Brain pericyte (primary cell): Measurements from ENCODE around the gene NRN1L.
"Not testable (repeated sequence)": the region's sequence is repeated elsewhere in the genome, so short reads cannot be mapped to it uniquely, and the experiment has no call there.

Experiments
- DNase-seq: peaks from one replicate; pipeline ENCODE4 v3.0.0-alpha.2; 2012; ENCODE audit warnings: low read depth, low spot score

The NRN1L gene

DNA sequence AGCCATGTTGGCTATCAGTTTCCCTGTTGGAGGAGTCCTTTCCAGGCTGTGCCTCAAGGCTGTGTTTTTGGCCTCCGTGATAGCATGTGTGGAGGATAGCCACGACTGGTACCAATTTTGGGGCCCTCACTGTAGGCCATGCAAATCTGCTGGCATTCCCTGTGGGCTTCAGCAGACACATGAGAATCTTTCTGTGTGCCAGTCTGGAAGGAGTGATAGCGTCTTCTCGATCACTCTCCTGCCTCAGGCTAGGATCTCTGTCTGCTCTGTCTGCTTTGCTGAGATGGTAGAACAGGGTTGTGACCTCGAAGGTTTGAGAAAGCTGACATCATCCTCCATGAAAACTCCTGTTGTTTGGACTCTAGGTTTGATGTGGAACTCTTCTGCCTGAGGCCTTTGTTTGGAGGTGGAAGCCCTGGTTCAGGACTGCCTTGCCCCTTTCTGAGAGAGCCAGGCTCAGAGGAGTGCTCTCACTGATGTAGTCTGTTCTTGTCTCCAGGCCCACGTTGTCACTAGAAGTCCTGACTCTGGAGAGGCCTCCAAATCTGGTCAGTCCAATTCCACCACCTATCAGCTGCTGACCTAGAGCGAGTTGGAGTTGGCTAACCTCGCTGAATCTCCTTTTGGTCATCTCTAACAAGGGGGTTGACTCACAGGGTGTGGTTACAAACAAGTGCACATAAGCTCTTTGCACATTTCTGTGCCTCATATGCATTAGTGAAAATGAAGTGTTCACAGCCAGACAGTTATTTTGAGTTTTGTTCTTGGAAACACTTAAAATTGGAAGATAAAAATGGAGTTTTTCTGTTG, 23.9 kb upstream of the NRN1L start:
- no peak for DNase-seq

DNA sequence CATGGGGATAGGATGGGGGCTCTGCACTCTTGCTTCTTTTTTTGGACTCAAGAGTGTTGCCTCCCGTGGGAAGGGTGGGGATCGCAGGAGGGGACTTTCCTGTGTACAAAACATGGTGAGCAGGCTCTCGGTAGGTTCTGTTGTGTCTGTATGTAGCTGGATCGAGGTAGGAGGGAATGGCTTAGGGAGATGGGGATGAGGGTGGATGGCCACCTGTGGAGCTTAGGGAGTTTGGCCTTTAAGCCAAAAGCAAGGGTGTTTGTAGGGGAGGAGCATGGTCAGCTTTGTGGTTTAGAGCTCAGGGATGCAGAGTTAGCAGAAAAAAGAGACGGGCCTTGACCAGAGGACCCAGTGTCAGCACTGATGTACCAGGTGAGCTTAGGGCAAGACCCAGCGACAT, 22.8 kb upstream of the NRN1L start:
- no peak for DNase-seq

DNA sequence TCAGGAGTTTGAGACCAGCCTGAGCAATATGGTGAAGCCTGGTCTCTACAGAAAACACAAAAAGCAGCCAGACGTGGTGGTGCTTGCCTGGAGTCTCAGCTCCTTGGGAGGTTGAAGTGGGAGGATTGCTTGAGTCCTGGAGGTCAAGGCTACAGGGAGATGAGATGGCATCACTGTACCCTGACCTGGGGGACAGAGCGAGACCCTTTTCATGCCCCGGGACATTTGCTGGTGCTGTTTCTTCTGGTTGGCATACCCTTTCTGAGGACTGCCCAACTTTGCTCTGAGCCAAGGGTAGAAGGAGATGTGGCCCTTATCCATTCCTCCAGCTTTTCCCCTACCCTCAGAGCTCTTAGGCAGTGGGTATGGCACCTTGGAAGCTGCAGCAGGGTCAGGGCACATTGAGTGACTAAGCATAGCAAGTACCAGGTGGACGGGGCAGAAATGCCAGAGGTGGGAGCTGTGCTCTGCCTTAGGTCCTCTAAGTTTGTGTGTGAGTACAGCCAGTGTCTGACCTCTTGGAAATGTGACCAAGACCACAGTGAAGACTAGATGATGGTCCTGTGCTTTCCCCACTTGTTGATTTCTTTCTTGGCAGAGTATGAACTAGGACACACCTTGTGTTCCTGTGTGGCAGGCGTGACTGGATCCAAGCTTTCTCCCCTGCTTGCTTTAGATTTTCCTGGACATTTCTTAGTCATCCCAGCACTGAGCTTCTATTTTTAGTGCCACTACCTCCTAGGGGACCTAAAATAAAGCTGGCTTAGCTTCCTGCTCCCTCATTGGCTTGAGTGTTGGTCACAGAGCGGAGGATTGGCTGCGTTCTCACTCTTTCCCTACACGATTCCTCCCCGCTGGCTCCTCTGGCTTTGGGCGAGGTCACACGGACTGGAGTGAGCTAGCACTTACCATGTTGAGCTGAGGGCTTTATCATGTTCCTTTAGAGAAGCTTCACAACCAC, 21.8 kb upstream of the NRN1L start:
- DNase-seq, result no peak

DNA sequence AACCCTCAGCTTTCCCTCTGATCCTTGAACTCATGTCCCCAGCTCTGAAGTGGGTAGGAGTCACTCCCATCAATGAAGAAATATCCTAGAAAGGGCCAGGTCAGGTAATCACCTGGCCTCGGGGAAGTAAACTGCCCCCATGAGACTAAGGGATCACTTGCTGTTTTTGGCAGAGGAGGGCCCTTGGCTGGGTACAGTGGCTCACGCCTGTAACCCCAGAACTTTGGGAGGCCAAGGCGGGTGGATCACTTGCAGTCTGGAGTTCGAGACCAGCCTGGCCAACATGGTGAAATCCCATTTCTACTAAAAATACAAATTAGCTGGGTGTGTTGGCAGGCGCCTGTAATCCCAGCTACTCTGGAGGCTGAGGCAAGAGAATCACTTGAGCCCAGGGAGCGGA, 20.6 kb upstream of the NRN1L start:
- DNase-seq, result not testable (repeated sequence)

DNA sequence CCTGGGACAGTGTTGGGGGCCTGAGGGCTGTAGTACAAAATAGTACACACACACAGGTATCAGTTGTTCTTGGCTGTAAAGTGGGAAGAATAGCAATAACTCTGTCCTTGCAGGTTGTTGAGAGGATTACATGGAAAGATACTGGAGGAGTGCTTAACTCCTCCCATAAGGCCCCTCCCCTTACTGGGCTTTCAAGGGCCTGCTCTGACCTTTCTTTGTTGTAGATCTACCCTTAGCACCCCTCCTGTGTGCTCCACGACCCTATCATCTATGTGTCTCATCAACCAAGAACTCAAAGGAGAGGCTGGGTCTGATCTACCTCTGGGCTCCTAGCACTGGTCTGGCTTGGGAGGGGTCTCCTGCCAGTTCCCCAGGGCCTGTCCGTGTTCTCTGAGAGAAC, 20.1 kb upstream of the NRN1L start:
- no peak for DNase-seq

DNA sequence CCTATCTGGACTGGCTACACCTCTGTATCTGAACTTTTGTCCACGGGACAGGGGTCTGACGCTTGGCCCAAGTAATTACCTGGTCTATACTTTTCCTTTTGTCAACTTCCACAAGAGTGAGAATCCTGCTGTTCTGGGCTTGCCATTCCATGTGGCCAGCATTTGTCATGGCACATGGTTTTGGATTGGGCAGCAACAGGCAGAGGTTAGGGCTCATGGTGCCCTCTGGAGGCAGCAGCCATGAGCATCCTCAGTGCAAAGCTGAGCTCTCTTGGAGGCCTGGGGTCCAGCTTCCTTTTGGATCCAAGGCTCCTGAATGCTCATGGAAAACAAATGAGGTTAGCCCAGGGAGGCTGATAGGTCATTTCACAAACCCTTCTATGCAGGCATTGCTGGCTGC, 19.4 kb upstream of the NRN1L start:
- DNase-seq, result no peak

DNA sequence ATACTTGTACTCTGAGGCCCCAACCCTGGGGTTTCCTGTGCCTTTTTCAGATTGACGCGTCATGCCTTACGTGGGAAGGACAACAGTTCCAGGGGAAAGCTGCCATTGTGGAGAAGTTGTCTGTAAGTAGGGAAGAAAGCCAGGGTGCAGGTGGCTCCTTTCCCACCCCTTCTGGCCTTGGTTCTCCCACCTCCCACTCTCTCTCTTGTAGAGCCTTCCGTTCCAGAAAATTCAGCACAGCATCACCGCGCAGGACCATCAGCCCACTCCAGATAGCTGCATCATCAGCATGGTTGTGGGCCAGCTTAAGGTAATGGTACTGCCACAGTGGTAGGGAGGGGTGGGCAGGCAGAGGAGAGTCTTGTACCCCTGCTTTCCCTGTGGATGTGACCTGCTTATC, 16.4 kb upstream of the NRN1L start:
- DNase-seq, result no peak

DNA sequence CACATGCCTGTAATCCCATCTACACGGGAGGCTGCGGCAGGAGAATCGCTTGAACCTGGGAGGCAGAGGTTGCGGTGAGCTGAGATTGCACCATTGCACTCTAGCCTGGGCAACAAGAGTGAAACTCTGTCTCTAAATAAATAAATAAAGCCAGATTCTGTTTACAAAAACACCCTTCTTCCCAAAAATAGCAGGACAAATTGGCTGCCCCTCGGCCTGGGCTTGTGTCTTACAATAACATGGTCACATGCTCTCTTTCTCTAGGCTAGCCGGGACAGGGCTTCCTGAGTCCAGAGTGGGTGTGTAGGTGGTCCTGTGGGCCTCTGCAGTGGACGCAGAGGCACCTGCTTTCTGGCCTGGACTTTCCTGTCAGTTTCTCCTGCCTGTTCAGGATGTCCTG, 15.0 kb upstream of the NRN1L start:
- no peak for DNase-seq

DNA sequence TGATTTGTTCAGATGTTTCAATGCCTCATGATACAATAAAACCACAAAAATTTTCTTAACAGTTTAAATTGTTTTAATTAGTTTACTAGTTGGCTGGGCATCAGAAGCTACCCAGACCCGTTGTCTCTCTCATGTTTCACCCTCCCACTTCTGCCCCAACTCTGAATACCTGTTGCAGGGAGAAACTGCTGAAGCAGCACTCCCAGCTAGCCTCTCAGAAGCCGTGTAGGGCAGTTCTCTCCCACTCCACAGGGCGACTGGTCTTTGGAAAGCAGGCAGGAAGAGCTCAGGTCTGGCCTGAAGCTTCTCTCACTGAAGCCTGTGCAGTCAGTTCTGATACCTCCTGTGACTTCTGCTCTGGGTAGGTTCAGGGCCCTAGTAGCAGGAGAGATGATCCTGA, 13.4 kb upstream of the NRN1L start:
- no peak for DNase-seq

DNA sequence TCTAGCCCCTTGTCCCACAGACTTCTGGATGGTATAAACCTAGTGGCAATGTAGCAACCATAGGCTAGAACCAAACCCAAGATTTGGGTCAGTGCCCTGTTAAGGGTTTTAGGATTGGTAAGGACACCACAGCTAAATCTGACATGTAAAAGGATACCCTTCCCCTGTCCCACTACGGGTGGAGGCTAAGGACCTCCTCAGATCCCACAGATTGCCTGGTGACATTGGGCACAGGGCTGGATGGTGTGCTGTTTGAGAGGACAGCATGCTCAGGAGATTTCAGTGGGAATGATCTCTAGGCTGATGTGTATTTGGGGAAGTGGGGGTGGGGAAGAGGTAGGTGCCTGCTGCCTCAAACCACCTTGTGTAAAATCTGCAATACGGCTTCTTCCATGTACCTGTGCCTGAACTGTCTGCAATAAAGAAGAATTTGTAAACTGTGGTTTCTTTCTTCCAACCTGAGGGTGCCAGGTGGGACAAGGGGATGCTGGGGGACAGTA, 12.5 kb upstream of the NRN1L start:
- DNase-seq, result no peak

DNA sequence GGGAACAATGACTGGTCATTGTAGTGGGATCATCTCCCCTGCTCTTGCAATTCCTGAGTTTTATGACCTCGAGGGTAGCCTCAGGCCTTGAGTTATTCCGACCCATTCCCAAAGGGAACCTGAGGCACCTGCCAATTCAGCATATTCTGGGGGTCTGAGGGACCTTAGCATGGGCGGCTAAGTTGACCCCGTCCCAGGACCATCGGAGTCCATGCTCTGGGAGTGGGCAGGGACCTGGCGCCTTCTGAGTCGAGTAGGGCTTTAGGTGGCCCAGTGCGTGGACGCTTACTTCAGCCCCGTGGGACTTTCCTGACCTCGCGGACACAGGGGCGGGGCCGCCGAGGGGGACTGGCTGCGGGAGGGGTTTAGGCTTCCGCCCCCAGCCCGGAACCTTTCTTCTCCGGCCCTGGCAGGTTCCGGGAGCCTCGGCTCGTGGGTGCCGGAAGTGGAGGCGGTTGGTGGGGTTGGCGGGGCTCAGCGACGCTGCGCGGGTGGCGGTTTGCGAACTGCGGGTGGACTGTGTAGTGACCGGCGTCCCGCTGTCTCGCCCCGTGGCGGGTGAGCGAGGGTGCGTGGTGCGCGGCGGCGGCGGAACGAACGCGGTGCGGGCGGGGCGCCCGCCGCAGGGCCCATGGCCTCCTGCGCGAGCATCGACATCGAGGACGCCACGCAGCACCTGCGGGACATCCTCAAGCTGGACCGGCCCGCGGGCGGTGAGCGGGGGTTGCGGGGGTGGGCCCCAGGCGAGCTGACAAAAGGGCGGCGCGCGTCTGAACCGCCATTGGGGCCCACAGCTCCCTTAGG, 11.9 kb upstream of the NRN1L start, which contains the start of gene EDC4:
TSS of gene EDC4 (plus strand) at position 422 of the 804 bp plus-strand sequence. CDS start at position 632, 210 bp downstream.
- DNase-seq, result no peak

DNA sequence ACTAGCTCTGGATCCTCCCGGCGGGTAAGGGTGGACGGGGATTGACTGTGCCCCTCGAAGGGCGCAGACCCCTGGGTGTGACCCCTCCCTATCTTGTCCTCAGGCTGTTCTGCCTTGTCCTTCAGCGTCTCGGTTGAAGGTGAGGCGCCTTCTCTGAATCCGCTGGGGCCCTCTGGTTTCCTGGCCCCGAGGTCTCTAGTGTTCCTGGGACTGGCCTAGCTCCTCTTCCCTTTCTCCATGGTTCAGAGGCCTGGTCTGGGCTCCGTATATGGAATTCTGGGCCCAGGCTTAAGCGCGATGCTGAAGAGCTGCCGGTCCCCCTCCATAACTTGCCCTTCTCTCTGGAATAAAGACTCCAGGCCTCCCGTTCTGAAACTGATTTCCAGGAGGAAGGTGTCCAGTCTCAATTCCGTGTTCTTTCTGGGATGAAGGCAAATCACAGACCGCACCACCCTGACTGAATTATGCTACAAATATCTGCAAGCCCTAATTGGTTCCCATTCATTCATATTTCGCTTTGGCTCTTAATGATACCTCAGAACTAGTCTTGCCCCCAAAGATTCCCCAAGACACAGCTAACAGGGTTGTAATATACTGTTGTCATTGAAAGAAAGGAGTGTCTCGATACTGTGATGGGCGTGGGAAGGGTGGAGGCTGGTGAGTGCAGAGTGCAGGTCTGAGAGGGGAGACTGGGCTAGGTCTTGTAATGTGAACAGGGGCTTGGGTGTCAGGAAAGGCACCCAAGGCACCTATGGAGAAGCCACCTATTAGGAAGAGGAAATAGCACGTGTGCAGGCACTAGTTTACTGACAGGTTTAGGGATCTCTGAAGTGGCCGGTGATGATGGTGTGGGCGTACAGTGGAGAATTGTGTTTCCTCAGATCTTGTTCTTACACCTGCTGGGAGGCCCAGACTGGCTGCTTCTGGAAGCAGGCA, 11.0 kb upstream of the NRN1L start:
- no peak for DNase-seq

DNA sequence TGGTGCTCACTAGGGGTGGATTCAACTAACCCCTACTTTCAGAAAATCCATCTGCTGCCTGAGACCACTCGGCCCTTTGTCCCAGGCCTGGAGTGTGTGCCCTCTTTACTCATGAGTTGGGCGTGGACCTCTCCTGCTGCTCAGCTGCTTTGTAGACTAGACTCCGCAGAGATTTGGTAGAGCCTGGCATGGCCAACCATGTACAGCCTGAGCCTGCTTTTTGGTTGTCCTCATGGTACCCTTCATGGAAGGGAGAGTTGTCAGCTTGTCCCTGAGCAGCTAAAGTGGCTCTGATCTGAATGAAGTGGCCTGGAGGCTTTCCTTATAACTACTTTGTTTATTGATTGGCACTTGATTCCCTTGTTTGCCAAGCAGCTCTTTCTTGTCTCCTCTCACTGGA, 10.3 kb upstream of the NRN1L start:
- DNase-seq, result no peak

DNA sequence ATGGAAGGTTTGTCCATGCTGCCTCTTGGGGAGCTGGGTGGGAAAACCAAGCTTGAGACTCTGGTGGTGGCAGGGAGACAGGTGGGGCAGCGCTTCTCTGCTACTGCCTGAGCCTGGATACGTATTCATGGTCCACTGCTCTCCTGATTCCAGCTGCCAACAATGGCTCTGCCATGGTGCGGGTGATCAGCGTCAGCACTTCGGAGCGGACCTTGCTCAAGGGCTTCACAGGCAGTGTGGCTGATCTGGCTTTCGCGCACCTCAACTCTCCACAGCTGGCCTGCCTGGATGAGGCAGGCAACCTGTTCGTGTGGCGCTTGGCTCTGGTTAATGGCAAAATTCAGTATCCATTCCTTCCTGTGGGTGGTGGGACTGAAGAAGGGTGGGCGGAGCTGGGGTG, 7.6 kb upstream of the NRN1L start:
- no peak for DNase-seq

DNA sequence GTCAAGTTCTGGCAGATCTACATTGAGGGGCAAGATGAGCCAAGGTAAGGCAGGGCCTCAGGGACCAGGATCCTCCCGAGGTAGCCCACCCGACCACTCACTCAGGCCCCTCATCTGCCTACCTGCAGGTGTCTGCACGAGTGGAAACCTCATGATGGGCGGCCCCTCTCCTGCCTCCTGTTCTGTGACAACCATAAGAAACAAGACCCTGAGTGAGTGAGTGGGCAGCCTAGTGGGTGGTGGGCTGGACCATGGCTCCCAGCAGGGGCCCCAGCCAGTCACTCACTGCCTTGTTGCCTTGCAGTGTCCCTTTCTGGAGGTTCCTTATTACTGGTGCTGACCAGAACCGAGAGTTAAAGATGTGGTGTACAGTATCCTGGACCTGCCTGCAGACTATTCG, 6.5 kb upstream of the NRN1L start:
- no peak for DNase-seq

DNA sequence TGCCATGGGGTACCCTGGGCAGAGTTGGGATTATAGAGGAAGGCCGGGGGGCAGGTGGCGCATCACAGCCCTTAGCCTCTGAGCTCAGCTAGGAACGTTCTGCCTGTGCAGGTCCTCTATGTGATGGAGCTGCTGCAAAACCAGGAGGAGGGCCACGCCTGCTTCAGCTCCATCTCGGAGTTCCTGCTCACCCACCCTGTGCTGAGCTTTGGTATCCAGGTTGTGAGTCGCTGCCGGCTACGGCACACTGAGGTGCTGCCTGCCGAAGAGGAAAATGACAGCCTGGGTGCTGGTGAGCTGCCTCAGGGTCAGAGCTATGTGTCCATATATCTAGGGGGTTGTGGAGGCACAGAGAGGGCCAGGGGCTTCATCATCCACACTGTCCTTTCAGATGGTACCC, 5.8 kb upstream of the NRN1L start:
- DNase-seq, result no peak

DNA sequence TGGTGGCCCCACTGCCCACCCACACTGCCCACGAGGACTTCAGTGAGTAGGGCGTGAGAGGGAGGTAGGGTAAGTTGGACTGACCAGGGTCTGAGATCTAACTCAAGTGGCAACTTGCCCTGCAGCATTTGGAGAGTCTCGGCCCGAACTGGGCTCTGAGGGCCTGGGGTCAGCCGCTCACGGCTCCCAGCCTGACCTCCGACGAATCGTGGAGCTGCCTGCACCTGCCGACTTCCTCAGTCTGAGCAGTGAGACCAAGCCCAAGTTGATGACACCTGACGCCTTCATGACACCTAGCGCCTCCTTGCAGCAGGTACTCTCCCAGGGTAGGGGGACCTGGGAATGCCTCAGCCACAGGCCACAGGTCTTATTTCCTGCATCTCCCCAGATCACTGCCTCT, 5.2 kb upstream of the NRN1L start:
- no peak for DNase-seq

DNA sequence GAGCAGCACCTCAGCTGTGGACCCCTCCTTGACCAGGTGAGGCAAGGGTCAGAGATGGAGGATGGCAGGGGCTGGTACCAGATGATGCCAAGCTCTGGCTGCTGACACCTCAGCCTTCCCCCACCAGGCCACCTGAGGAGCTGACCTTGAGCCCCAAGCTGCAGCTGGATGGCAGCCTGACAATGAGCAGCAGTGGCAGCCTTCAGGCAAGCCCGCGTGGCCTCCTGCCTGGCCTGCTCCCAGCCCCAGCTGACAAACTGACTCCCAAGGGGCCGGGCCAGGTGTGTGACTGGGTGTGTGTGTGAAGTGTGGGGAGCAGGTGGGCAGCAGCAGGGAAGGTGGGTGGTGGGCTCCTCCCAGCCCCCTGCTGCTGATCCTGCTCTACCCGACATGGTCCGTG, 4.7 kb upstream of the NRN1L start:
- no peak for DNase-seq

DNA sequence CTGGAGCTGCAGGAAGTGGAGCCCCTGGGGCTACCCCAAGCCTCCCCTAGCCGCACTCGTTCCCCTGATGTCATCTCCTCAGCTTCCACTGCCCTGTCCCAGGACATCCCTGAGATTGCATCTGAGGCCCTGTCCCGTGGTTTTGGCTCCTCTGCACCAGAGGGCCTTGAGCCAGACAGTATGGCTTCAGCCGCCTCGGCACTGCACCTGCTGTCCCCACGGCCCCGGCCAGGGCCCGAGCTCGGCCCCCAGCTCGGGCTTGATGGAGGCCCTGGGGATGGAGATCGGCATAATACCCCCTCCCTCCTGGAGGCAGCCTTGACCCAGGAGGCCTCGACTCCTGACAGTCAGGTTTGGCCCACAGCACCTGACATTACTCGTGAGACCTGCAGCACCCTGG, 4.1 kb upstream of the NRN1L start:
- DNase-seq, result no peak

DNA sequence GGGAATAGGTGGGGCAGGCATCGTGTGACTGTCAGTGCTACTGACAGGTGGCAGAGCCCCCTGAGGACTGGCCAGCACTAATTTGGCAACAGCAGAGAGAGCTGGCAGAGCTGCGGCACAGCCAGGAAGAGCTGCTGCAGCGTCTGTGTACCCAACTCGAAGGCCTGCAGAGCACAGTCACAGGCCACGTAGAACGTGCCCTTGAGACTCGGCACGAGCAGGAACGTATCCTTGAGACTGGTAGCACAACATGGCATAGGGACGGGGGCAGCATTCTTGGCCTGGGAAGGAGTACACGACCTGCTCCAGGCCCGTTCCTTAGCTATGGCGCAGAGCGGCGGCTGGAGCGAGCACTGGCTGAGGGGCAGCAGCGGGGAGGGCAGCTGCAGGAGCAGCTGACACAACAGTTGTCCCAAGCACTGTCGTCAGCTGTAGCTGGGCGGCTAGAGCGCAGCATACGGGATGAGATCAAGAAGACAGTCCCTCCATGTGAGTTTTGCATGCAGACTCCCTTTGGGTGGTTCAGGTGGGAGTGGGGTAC, 3.0 kb upstream of the NRN1L start:
- no peak for DNase-seq
